BE2C (cell line): ENCODE measurements around the gene IRF6.

ENCODE experiments used
- DNase-seq: peaks from one replicate; pipeline ENCODE4 v3.0.0-alpha.2; 2020
- H3K27me3 ChIP-seq: fragments of 250-450 bp; sonication (Bioruptor Pico); 2 replicates; pipeline ENCODE4 v1.5.1; 2020; ENCODE audit warnings: mild to moderate bottlenecking
- H3K36me3 ChIP-seq: fragments of 250-450 bp; sonication (Bioruptor Pico); 2 replicates; pipeline ENCODE4 v1.5.1; 2020; ENCODE audit warnings: mild to moderate bottlenecking
- H3K4me1 ChIP-seq: fragments of 250-450 bp; sonication (Bioruptor Pico); 2 replicates; pipeline ENCODE4 v1.5.1; 2020
- H3K4me3 ChIP-seq: 2 replicates; pipeline ENCODE4 v1.5.1; 2011; ENCODE audit warnings: low read depth, low read length
- H3K9me3 ChIP-seq: fragments of 250-450 bp; sonication (Bioruptor Pico); 2 replicates; pipeline ENCODE4 v1.5.1; 2020
- TF ChIP-seq, protein P1 (sequence below): IDR thresholded peaks from 2 replicates; pipeline ENCODE4 v1.5.1; 2012; ENCODE audit warnings: mild to moderate bottlenecking, low read depth, low read length

The IRF6 gene

DNA sequence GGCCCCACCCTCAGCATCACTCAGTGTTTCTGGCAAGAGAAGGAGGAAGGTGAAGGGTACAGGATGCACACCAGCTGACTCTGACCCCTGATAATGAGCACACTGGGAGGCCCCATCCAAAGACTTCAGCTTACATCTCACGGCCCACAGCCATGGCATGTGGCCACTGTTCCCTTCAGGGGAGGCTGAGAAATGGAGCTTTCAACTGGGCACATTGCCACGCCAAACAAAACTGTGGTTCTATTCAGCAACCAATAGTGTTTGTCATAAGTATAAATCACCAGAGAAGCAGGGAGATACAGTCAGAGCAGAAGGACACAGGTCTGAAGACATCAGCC, 62.8 kb downstream of the IRF6 start:
- Histone ChIP-seq H3K4me3 (no peak overlapping the region), H3K27me3 (no peaks in the 10 kb centered on the region), H3K36me3 (no peaks in the 10 kb centered on the region), H3K9me3 (no peaks in the 10 kb centered on the region), H3K4me1 (peaks cover 3% of the 10 kb centered on the region; the same call in 1 of the 2 replicates)
- DNase-seq, result no peak
- TF ChIP-seq, protein P1, sequence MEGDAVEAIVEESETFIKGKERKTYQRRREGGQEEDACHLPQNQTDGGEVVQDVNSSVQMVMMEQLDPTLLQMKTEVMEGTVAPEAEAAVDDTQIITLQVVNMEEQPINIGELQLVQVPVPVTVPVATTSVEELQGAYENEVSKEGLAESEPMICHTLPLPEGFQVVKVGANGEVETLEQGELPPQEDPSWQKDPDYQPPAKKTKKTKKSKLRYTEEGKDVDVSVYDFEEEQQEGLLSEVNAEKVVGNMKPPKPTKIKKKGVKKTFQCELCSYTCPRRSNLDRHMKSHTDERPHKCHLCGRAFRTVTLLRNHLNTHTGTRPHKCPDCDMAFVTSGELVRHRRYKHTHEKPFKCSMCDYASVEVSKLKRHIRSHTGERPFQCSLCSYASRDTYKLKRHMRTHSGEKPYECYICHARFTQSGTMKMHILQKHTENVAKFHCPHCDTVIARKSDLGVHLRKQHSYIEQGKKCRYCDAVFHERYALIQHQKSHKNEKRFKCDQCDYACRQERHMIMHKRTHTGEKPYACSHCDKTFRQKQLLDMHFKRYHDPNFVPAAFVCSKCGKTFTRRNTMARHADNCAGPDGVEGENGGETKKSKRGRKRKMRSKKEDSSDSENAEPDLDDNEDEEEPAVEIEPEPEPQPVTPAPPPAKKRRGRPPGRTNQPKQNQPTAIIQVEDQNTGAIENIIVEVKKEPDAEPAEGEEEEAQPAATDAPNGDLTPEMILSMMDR, result no peak

DNA sequence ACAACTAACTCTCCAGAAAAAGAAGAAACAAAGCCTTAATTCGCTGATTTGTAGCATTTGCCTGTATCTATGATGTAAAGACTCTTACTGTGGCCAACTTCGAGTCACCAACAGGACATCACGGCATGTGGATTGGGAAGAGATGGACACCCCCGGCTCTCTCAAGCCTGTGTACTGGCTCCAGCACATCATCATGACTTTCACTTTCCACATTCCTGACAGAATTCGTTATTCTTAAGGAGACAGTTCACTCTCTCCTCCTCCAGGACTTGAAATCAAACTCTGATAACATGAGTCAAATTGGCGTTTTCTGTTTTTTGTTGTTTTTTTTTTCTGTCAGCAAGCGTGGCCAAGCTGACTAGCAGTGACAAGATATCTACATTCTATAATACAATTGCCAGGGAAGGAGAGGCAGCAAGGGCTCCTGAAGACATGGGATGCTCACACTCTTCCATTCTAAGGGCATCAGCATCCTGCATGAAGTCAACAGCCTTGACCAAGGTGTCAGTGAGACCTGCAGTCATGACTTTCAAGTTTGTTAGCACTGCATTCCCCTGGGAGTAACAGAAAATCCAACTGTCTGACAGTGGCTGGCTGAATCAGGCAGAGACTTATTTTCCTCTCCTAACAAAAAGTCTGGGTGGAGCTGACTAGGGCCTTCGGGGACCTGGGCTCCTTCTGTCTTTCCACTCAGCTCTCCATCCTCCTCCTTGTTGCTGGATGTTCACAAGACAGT, 63.4 kb downstream of the IRF6 start:
- no peak for DNase-seq
- Histone ChIP-seq H3K4me3 (no peak overlapping the region), H3K27me3 (no peaks in the 10 kb centered on the region), H3K4me1 (peaks cover 3% of the 10 kb centered on the region; the same call in 1 of the 2 replicates), H3K9me3 (no peaks in the 10 kb centered on the region), H3K36me3 (no peaks in the 10 kb centered on the region)
- TF ChIP-seq, protein P1, result no peak

DNA sequence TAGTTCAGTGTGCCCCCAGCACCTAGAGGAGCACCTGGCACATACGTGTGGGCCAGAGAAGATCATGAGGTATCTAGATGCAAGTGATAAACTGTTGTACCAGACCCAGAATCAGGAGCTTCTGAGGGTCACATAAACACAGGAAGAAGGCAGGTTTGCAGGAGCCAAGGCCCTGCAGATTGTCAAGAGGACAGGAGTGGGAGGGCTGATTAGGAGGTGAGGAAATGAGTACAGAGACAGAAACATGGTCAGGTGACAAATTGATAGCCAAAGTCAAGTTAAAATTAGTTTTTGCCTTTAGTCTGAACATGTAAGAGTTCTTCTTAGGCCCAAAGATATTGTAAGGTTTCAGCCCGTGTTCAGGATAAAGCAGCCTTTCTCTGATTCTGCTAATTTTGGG, 64.1 kb downstream of the IRF6 start:
- no peaks in the 10 kb centered on the region for H3K9me3 ChIP-seq
- no peaks in the 10 kb centered on the region for H3K36me3 ChIP-seq
- TF ChIP-seq, protein P1, result no peak
- peaks cover 3% of the 10 kb centered on the region; the same call in 1 of the 2 replicates for H3K4me1 ChIP-seq
- H3K27me3 ChIP-seq, result no peaks in the 10 kb centered on the region
- DNase-seq, result no peak
- no peak overlapping the region for H3K4me3 ChIP-seq

DNA sequence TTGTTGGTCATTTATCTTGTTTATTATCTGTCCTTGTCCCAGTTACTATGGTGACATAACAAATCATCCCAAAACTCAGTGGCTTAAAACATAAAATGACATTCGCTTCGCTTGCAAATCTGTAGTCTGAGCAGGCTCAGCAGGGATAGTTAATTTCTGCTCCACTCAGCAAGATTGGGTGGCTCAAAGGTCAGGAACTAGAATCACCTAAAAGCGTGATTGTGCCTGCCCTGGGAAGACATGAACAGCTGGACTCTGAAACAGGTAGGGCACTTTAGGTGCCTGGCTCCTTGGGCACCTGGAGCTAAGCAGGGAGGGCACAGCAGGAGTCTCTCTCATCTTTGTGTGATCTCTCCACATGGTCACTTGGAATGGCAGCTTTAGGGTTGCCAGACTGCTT, 64.7 kb downstream of the IRF6 start:
- H3K36me3 ChIP-seq, result no peaks in the 10 kb centered on the region
- no peaks in the 10 kb centered on the region for H3K9me3 ChIP-seq
- H3K27me3 ChIP-seq, result no peaks in the 10 kb centered on the region; the same call in 1 of the 2 replicates
- DNase-seq, result no peak
- no peak overlapping the region for H3K4me3 ChIP-seq
- no peaks in the 10 kb centered on the region for H3K4me1 ChIP-seq
- TF ChIP-seq, protein P1, result no peak

DNA sequence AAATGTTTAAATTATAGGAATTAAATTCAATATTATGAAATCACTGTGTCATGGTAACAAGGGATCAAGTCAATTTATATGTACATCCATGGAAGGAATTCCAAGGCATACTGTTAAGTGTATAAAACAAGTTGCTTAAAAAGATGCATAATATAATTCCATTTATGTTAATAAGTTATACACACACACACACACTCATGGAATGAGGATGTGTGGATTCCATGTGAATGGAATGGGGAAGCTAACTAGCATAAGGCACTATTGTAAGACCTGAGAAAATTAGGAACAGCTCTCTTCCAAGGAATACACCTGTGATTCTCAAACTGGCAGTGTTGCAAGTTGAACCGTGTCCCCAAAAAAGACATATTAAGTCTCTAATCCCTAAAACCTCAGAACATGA, 67.7 kb downstream of the IRF6 start:
- DNase-seq, result no peak
- TF ChIP-seq, protein P1, result no peak
- H3K27me3 ChIP-seq, result peaks cover 4% of the 10 kb centered on the region
- H3K9me3 ChIP-seq, result no peaks in the 10 kb centered on the region
- no peak overlapping the region for H3K4me3 ChIP-seq
- no peaks in the 10 kb centered on the region for H3K36me3 ChIP-seq
- no peaks in the 10 kb centered on the region for H3K4me1 ChIP-seq

DNA sequence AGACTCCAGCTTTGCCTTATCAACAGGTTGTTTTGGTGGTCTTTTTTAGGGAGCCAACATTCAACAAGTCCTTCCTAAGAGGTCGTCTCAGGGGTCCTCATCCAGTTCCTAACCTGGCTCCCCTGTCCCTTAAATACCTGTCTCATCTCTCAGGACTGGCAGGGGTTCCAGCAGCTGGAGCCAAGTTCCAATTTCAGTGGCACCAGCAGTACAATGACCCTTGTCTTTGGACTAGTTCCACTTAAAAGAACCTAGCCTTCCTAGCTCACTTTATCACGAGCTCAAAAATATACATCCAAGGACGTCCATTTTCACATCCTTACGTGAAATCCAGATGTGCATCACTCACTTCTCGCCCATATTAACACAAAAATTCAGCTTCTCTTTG, 68.8 kb downstream of the IRF6 start:
- no peak for DNase-seq
- H3K4me3 ChIP-seq, result no peak overlapping the region
- no peaks in the 10 kb centered on the region for H3K4me1 ChIP-seq
- no peaks in the 10 kb centered on the region for H3K9me3 ChIP-seq
- no peaks in the 10 kb centered on the region for H3K36me3 ChIP-seq
- TF ChIP-seq, protein P1, result no peak
- peaks cover 4% of the 10 kb centered on the region for H3K27me3 ChIP-seq
